Memory B cell (primary cell): ENCODE data around the gene NCKAP5.

ENCODE experiments used
- ATAC-seq: fragments of 150-1000 bp; cut with Tn5 transposase; 2 replicates; pipeline ENCODE4 v1.10.0; 2021; ENCODE audit warnings: low read depth, mild to moderate bottlenecking, moderate library complexity
- DNase-seq, 2 donors: peaks; one replicate each; pipeline ENCODE4 v3.0.0; 2022; ENCODE audit warnings: low spot score in 2 of 2
- H3K27ac Mint-ChIP-seq: one replicate; pipeline ENCODE4 v1.8.0; 2022; ENCODE audit warnings: mild to moderate bottlenecking, moderate library complexity, mixed read lengths
- H3K27me3 Mint-ChIP-seq: one replicate; pipeline ENCODE4 v1.8.0; 2022; ENCODE audit warnings: mixed read lengths
- H3K36me3 Mint-ChIP-seq: one replicate; pipeline ENCODE4 v1.8.0; 2022; ENCODE audit warnings: mild to moderate bottlenecking, mixed read lengths
- H3K4me1 Mint-ChIP-seq: one replicate; pipeline ENCODE4 v1.8.0; 2022; ENCODE audit warnings: mixed read lengths
- H3K4me3 Mint-ChIP-seq: one replicate; pipeline ENCODE4 v1.8.0; 2022; ENCODE audit warnings: mild to moderate bottlenecking, moderate library complexity, mixed read lengths
- H3K9me3 Mint-ChIP-seq: one replicate; pipeline ENCODE4 v1.8.0; 2022; ENCODE audit warnings: mixed read lengths

NCKAP5 gene

GRCh38 chr2:132690664-132691303 is 877.5 kb downstream of the NCKAP5 start:
- Mint-ChIP-seq H3K4me3 (no peak overlapping the region), H3K36me3 (no peaks in the 10 kb centered on the region)

GRCh38 chr2:132681766-132682165 is 886.5 kb downstream of the NCKAP5 start:
- H3K4me3 Mint-ChIP-seq, result no peak overlapping the region
- DNase-seq (no peak), ATAC-seq (no peak)
- H3K4me1 Mint-ChIP-seq, result no peaks in the 10 kb centered on the region
- H3K9me3 Mint-ChIP-seq, result no peaks in the 10 kb centered on the region
- no peak overlapping the region for H3K27ac Mint-ChIP-seq
- H3K36me3 Mint-ChIP-seq, result no peaks in the 10 kb centered on the region
- H3K27me3 Mint-ChIP-seq, result peaks cover 1% of the 10 kb centered on the region

More at GRCh38 chr2:132690664-132691303, 877.5 kb downstream of the NCKAP5 start:
- Mint-ChIP-seq H3K9me3 (no peaks in the 10 kb centered on the region), H3K27ac (no peak overlapping the region), H3K27me3 (peaks cover 6% of the 10 kb centered on the region), H3K4me1 (no peaks in the 10 kb centered on the region)
- no peak for DNase-seq
- no peak for ATAC-seq

GRCh38 chr2:132680544-132680943 is 887.7 kb downstream of the NCKAP5 start:
- ATAC-seq, result no peak
- Mint-ChIP-seq H3K9me3 (no peaks in the 10 kb centered on the region), H3K4me3 (no peak overlapping the region), H3K27ac (no peak overlapping the region), H3K36me3 (no peaks in the 10 kb centered on the region), H3K4me1 (no peaks in the 10 kb centered on the region), H3K27me3 (peaks cover 3% of the 10 kb centered on the region)
- DNase-seq, result no peak

- no peak overlapping the region for H3K27ac Mint-ChIP-seq
- H3K4me3 Mint-ChIP-seq, result no peak overlapping the region
- ATAC-seq (no peak), DNase-seq (no peak)
- H3K36me3 Mint-ChIP-seq, result no peaks in the 10 kb centered on the region
- H3K9me3 Mint-ChIP-seq, result no peaks in the 10 kb centered on the region
- H3K27me3 Mint-ChIP-seq, result peaks cover 6% of the 10 kb centered on the region
- H3K4me1 Mint-ChIP-seq, result no peaks in the 10 kb centered on the region
These were observed 889.8 kb downstream of the NCKAP5 start for GRCh38 chr2:132678483-132678882.

- H3K4me3 Mint-ChIP-seq, result no peak overlapping the region
- ATAC-seq (no peak), DNase-seq (no peak)
These were observed 890.6 kb downstream of the NCKAP5 start for GRCh38 chr2:132677661-132678060.

GRCh38 chr2:132676999-132677398 is 891.3 kb downstream of the NCKAP5 start:
- Mint-ChIP-seq H3K4me3 (no peak overlapping the region), H3K36me3 (no peaks in the 10 kb centered on the region), H3K27ac (no peak overlapping the region), H3K27me3 (peaks cover 8% of the 10 kb centered on the region), H3K9me3 (no peaks in the 10 kb centered on the region), H3K4me1 (no peaks in the 10 kb centered on the region)
- DNase-seq (no peak), ATAC-seq (no peak)

More at GRCh38 chr2:132677661-132678060, 890.6 kb downstream of the NCKAP5 start:
- no peaks in the 10 kb centered on the region for H3K36me3 Mint-ChIP-seq
- H3K27ac Mint-ChIP-seq, result no peak overlapping the region
- no peaks in the 10 kb centered on the region for H3K4me1 Mint-ChIP-seq
- peaks cover 6% of the 10 kb centered on the region for H3K27me3 Mint-ChIP-seq
- no peaks in the 10 kb centered on the region for H3K9me3 Mint-ChIP-seq

- Mint-ChIP-seq H3K27ac (no peak overlapping the region), H3K36me3 (peaks cover 3% of the 10 kb centered on the region), H3K27me3 (peaks cover 17% of the 10 kb centered on the region), H3K4me1 (peaks cover 5% of the 10 kb centered on the region), H3K9me3 (no peaks in the 10 kb centered on the region), H3K4me3 (peak overlapping the region; percentile 61)
- ATAC-seq (no peak), DNase-seq (no peak)
These were observed 897.0 kb downstream of the NCKAP5 start for GRCh38 chr2:132671151-132671835.

- ATAC-seq (no peak), DNase-seq (no peak)
- Mint-ChIP-seq H3K4me1 (peaks cover 5% of the 10 kb centered on the region), H3K27ac (no peak overlapping the region), H3K9me3 (no peaks in the 10 kb centered on the region), H3K27me3 (peaks cover 16% of the 10 kb centered on the region), H3K4me3 (peak overlapping the region; percentile 61), H3K36me3 (peaks cover 3% of the 10 kb centered on the region)
These were observed 897.6 kb downstream of the NCKAP5 start for GRCh38 chr2:132670496-132671150.

- H3K4me1 Mint-ChIP-seq, result peaks cover 5% of the 10 kb centered on the region
- H3K4me3 Mint-ChIP-seq, result peak within 1 kb of the TSS; percentile 61
- no peaks in the 10 kb centered on the region for H3K9me3 Mint-ChIP-seq
- H3K27me3 Mint-ChIP-seq, result peaks cover 18% of the 10 kb centered on the region
- no peak for DNase-seq
- ATAC-seq, result no peak
- no peak within 1 kb of the TSS for H3K27ac Mint-ChIP-seq
- H3K36me3 Mint-ChIP-seq, result peaks cover 3% of the 10 kb centered on the region
These were observed 898.3 kb downstream of the NCKAP5 start, which contains the start of gene LYPD1 for GRCh38 chr2:132669908-132670495. Gene LYPD1 (minus strand): TSS chr2:132670205. CDS start chr2:132669932, 273 bp downstream.

- H3K27me3 Mint-ChIP-seq, result peaks cover 15% of the 10 kb centered on the region
- peaks cover 3% of the 10 kb centered on the region for H3K36me3 Mint-ChIP-seq
- ATAC-seq (no peak), DNase-seq (no peak)
- peak overlapping the region; percentile 5 for H3K4me3 Mint-ChIP-seq
- H3K27ac Mint-ChIP-seq, result no peak overlapping the region
- H3K9me3 Mint-ChIP-seq, result no peaks in the 10 kb centered on the region
- peaks cover 5% of the 10 kb centered on the region for H3K4me1 Mint-ChIP-seq
These were observed 899.0 kb downstream of the NCKAP5 start for GRCh38 chr2:132668987-132669907.

GRCh38 chr2:132668189-132668823 is 900.0 kb downstream of the NCKAP5 start:
- H3K9me3 Mint-ChIP-seq, result no peaks in the 10 kb centered on the region
- ATAC-seq (no peak), DNase-seq (no peak)
- peaks cover 5% of the 10 kb centered on the region for H3K4me1 Mint-ChIP-seq
- no peak overlapping the region for H3K27ac Mint-ChIP-seq
- H3K36me3 Mint-ChIP-seq, result peaks cover 3% of the 10 kb centered on the region
- peak overlapping the region; percentile 11 for H3K4me3 Mint-ChIP-seq
- peaks cover 19% of the 10 kb centered on the region for H3K27me3 Mint-ChIP-seq

- Mint-ChIP-seq H3K27me3 (peaks cover 21% of the 10 kb centered on the region), H3K4me1 (peaks cover 5% of the 10 kb centered on the region), H3K9me3 (no peaks in the 10 kb centered on the region), H3K36me3 (peaks cover 3% of the 10 kb centered on the region), H3K27ac (no peak overlapping the region), H3K4me3 (no peak overlapping the region)
- ATAC-seq, result no peak
- DNase-seq, result no peak
These were observed 900.6 kb downstream of the NCKAP5 start for GRCh38 chr2:132667706-132668105.
